ENCODE measurements around the gene SCNM1.
"Not testable (repeated sequence)": the region's sequence is repeated elsewhere in the genome, so short reads cannot be mapped to it uniquely, and the experiment has no call there.

SCNM1 gene

GRCh38 chr1:151194894-151195594, 29.1 kb downstream of the SCNM1 start:
- DNase-seq, result not testable (repeated sequence)

GRCh38 chr1:151196292-151196800, 30.4 kb downstream of the SCNM1 start:
- DNase-seq, result peak; percentile 76 to 88

- no peak for DNase-seq
Measured at GRCh38 chr1:151197863-151198253, 31.9 kb downstream of the SCNM1 start.

GRCh38 chr1:151198254-151199127, 32.5 kb downstream of the SCNM1 start, which contains the start of gene PIP5K1A:
Gene PIP5K1A (plus strand): TSS chr1:151198552. CDS start chr1:151198997, 445 bp downstream.
- peak; percentile 100 for DNase-seq

GRCh38 chr1:151199873-151200581, 34.1 kb downstream of the SCNM1 start:
- no peak for DNase-seq

- not testable (repeated sequence) for DNase-seq
Measured at GRCh38 chr1:151205381-151205965, 39.5 kb downstream of the SCNM1 start.

- no peak for DNase-seq
Measured at GRCh38 chr1:151210830-151211229, 44.9 kb downstream of the SCNM1 start.

- no peak for DNase-seq
Measured at GRCh38 chr1:151211972-151212705, 46.2 kb downstream of the SCNM1 start.

- DNase-seq, result no peak
Measured at GRCh38 chr1:151213560-151213959, 47.6 kb downstream of the SCNM1 start.
